Measurements from ENCODE around the gene CDKN2AIP. TPM values are rescaled to one million over a fixed set of nuclear protein-coding genes. Genes with fewer than 3 reads are reported as not detected.

The CDKN2AIP gene
- polyA plus RNA-seq, 1 of the 3 experiments (the other 2 are of a cell fraction) = 8.3 TPM

DNA sequence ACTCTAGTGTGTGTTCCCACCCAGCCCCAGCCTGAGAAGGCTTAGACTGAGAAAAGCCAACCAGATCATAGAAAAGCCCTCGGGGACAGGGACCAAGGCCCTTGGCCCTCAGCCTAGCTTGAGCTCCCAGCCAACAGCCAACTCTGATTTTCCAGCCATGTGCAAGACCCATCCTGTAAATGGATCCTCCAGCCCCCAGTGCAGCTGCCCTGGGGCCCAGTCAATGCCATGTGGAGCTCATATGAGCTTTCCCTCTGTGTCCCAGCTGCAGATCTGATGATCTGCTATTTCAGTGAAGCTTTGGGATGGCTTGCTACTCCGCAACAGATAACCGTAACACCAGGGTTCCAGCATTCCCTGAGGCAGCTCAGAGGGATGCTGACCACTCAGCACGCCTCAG lies 40.5 kb upstream of the CDKN2AIP start:
- Histone ChIP-seq H3K9ac (no peak overlapping the region), H2AFZ (ENCODE audit: low read depth) (no peak overlapping the region), H3K79me2 (ENCODE audit: insufficient read depth) (no peaks in the 10 kb centered on the region), H3K36me3 (replicated peaks in 1 of 2; ENCODE audit: control insufficient read depth in 1 of 2, insufficient read depth in 2 of 2, low read length in 1 of 2) (no peaks in the 10 kb centered on the region), H3K4me1 (ENCODE audit: control insufficient read depth in 1 of 2, insufficient read depth in 2 of 2, low read depth in 1 of 2, low read length in 1 of 2) (peaks cover 0 to 13% of the 10 kb centered on the region in 2 experiments; a peak in 1 of 4 replicates), H3F3A (replicated peaks; ENCODE audit: insufficient read depth) (no peaks in the 10 kb centered on the region), H3K4me3 (ENCODE audit: low read depth in 2 of 2, low read length in 1 of 2) (no peak overlapping the region), H3K9me2 (no peaks in the 10 kb centered on the region), H3K27me3 (ENCODE audit: insufficient read depth) (no peaks in the 10 kb centered on the region), H4K20me1 (ENCODE audit: insufficient read depth) (no peaks in the 10 kb centered on the region), H3K27ac (ENCODE audit: low read depth in 2 of 2, low read length in 1 of 2) (no peak overlapping the region), H3K4me2 (no peak overlapping the region), H3K9me3 (no peaks in the 10 kb centered on the region)
- DNase-seq = peak; percentile 65
- WGBS (ENCODE audit: low lambda C conversion rate) = 83% methylated on average over 2 of the region's 4 CpGs
- TF ChIP-seq EP300 (IDR thresholded peaks at IDR 0.05; ENCODE audit: borderline replicate concordance in 1 of 2, low read depth in 1 of 2, low read length in 1 of 2) (no peak; a peak in 1 of 4 replicates), CHD2 (IDR thresholded peaks at IDR 0.05; ENCODE audit: low read length, partially characterized antibody) (peak; percentile 47), JUND (IDR thresholded peaks at IDR 0.05) (no peak), RAD21 (IDR thresholded peaks at IDR 0.05; ENCODE audit: low read length) (no peak), FOXJ3 (CRISPR knock-in tag; IDR thresholded peaks at IDR 0.05) (no peak)
- TF ChIP-seq, protein P1, sequence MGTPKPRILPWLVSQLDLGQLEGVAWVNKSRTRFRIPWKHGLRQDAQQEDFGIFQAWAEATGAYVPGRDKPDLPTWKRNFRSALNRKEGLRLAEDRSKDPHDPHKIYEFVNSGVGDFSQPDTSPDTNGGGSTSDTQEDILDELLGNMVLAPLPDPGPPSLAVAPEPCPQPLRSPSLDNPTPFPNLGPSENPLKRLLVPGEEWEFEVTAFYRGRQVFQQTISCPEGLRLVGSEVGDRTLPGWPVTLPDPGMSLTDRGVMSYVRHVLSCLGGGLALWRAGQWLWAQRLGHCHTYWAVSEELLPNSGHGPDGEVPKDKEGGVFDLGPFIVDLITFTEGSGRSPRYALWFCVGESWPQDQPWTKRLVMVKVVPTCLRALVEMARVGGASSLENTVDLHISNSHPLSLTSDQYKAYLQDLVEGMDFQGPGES (IDR thresholded peaks at IDR 0.05; ENCODE audit: low read depth, low read length) = no peak
- TF ChIP-seq, protein P2, sequence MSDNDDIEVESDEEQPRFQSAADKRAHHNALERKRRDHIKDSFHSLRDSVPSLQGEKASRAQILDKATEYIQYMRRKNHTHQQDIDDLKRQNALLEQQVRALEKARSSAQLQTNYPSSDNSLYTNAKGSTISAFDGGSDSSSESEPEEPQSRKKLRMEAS (IDR thresholded peaks at IDR 0.05; ENCODE audit: low read depth) = no peak
- ChIA-PET POLR2A (interaction anchor here (0.8 kb wide), 1 partner anchor 41 kb away, joined by 3 read pairs; the partner anchor contains the start of gene CDKN2AIP), CTCF (interaction anchor here (0.9 to 1.7 kb wide), 3 partner anchors 130 to 330 kb away, joined by 3 to 7 read pairs (median 4); no protein-coding TSS in a partner anchor)

DNA sequence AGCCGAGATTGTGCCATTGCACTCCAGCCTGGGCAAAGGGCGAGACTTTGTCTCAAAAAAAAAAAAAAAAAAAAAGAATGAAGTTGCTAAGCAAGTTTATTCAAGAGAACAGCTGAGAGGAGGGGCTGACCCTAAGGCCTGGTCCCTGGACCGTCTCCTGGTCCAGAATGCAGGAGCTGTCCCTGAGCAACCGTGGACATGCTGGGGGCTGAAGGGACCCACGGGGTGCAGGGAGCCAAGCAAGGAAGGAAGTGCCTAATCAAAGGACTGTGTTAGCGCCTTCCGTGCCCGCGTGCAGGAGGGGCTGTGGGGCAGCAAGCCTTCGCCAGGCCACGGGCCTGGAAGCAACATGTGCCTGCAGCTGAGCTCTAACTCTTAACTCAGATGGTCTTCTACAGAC lies 39.1 kb upstream of the CDKN2AIP start:
- no peak overlapping the region for H3K4me3 ChIP-seq (ENCODE audit: low read depth in 2 of 2, low read length in 1 of 2)
- H3K79me2 ChIP-seq (ENCODE audit: insufficient read depth) = no peaks in the 10 kb centered on the region
- no peak overlapping the region for H3K4me2 ChIP-seq
- H3K9me2 ChIP-seq = no peaks in the 10 kb centered on the region
- H3K27me3 ChIP-seq (ENCODE audit: insufficient read depth) = no peaks in the 10 kb centered on the region
- no peak overlapping the region for H3K27ac ChIP-seq (ENCODE audit: low read depth in 2 of 2, low read length in 1 of 2)
- WGBS (ENCODE audit: low lambda C conversion rate) = 95% methylated on average over 11 of the region's 11 CpGs
- peaks cover 0 to 13% of the 10 kb centered on the region in 2 experiments; a peak in 1 of 4 replicates for H3K4me1 ChIP-seq (ENCODE audit: control insufficient read depth in 1 of 2, insufficient read depth in 2 of 2, low read depth in 1 of 2, low read length in 1 of 2)
- TF ChIP-seq POLR2AphosphoS5 (IDR thresholded peaks at IDR 0.05; ENCODE audit: low read depth, low read length) (no peak), RAD21 (IDR thresholded peaks at IDR 0.05; ENCODE audit: low read length) (no peak), CHD2 (IDR thresholded peaks at IDR 0.05; ENCODE audit: low read length, partially characterized antibody) (no peak)
- TF ChIP-seq, protein P3, sequence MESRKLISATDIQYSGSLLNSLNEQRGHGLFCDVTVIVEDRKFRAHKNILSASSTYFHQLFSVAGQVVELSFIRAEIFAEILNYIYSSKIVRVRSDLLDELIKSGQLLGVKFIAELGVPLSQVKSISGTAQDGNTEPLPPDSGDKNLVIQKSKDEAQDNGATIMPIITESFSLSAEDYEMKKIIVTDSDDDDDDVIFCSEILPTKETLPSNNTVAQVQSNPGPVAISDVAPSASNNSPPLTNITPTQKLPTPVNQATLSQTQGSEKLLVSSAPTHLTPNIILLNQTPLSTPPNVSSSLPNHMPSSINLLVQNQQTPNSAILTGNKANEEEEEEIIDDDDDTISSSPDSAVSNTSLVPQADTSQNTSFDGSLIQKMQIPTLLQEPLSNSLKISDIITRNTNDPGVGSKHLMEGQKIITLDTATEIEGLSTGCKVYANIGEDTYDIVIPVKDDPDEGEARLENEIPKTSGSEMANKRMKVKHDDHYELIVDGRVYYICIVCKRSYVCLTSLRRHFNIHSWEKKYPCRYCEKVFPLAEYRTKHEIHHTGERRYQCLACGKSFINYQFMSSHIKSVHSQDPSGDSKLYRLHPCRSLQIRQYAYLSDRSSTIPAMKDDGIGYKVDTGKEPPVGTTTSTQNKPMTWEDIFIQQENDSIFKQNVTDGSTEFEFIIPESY (IDR thresholded peaks at IDR 0.05; ENCODE audit: borderline replicate concordance, low read depth) = no peak
- H3F3A ChIP-seq (replicated peaks; ENCODE audit: insufficient read depth) = no peaks in the 10 kb centered on the region
- H4K20me1 ChIP-seq (ENCODE audit: insufficient read depth) = no peaks in the 10 kb centered on the region
- no peak overlapping the region for H2AFZ ChIP-seq (ENCODE audit: low read depth)
- H3K9ac ChIP-seq = no peak overlapping the region
- no peaks in the 10 kb centered on the region for H3K9me3 ChIP-seq
- POLR2A ChIA-PET = no interaction called here
- CTCF ChIA-PET = interaction anchor here (0.5 kb wide), 1 partner anchor 1735 kb away, joined by 3 read pairs; no protein-coding TSS in a partner anchor
- no peaks in the 10 kb centered on the region for H3K36me3 ChIP-seq (replicated peaks in 1 of 2; ENCODE audit: control insufficient read depth in 1 of 2, insufficient read depth in 2 of 2, low read length in 1 of 2)
- no peak for DNase-seq

Measured in SK-N-SH (cell line).